ENCODE data around the gene SMIM32.

Gene SMIM32

DNA sequence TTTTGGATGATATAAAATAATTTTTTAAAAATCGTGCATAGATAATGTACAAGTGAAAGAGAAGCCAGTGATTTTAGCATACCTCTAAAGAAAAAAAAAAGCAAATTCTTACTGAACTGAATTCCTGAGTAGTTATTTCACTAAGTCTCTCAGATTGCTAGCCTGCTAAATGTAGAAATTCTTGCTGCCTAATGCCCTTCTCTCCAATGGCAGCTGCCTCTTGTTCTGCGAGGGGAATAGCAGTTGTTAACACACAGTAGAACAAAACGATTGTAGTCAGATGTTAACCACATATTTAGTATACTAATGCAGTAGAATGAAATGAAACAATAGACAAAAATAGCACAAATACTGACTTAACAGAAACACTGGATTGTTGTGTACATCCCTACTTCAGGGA, 33.5 kb downstream of the SMIM32 start:
- 93 to 100% methylated on average over 1 to 3 of the region's 3 CpGs for WGBS, 2 experiments
- H3K4me1 ChIP-seq (ENCODE audit: control insufficient read depth, insufficient read depth, low read length): no peaks in the 10 kb centered on the region
- H3K36me3 ChIP-seq (ENCODE audit: control insufficient read depth, insufficient read depth, low read length): peaks cover 26% of the 10 kb centered on the region
- no peaks in the 10 kb centered on the region for H3K9me3 ChIP-seq (ENCODE audit: control insufficient read depth, low read length)
- H3K27ac ChIP-seq (ENCODE audit: insufficient read depth, low read depth, low read length, poor library complexity, severe bottlenecking): no peak overlapping the region
- H3K27me3 ChIP-seq (ENCODE audit: control insufficient read depth, insufficient read depth, low read length, poor library complexity, severe bottlenecking): no peaks in the 10 kb centered on the region
- H3K4me3 ChIP-seq (ENCODE audit: insufficient read depth, low read depth, low read length): no peak overlapping the region

DNA sequence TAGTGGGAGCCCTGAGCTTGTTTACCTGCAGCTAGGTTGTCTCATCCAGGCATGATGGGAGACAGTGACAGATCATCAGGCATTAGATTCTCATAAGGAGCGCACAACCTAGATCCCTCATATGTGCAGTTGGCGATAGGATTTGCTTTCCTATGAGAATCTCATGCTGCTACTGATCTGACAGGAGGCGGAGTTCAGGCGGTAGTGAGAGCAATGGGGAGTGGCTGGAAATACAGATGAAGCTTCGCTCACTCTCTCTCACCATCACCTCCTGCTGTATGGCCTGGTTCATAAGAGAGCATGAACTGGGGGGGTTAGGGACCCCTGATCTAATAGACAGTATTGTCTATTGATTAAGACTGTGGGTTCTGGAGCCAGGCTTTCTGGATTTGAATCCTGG, 35.4 kb downstream of the SMIM32 start:
- Histone ChIP-seq H3K36me3 (ENCODE audit: control insufficient read depth, insufficient read depth, low read length) (peaks cover 35% of the 10 kb centered on the region), H3K27ac (ENCODE audit: insufficient read depth, low read depth, low read length, poor library complexity, severe bottlenecking) (no peak overlapping the region)
- 94 to 98% methylated on average over 5 of the region's 5 CpGs for WGBS, 2 experiments

DNA sequence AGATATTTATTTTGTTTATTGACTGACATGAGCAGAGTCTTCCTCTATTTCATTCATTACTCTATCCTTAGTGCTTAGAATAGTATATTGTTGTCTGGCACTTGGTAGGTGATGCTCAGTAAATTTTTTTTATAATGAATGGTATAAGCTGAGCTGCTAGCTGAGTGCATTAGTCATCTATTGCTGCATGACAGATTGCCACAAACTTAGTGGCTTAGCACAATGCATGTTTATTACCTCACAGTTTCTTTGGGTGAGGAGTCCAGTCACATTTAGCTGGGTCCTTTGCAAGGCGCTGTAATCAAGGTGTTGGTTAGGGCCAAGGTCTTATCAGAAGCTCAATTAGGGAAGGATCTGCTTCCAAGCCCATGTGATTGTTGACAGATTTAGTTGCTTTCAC, 37.2 kb downstream of the SMIM32 start:
- H3K27me3 ChIP-seq (ENCODE audit: control insufficient read depth, insufficient read depth, low read length, poor library complexity, severe bottlenecking): no peaks in the 10 kb centered on the region
- WGBS, 2 experiments: 100% methylated on average over 1 of the region's 1 CpG
- no peak overlapping the region for H3K4me3 ChIP-seq (ENCODE audit: insufficient read depth, low read depth, low read length)
- H3K36me3 ChIP-seq (ENCODE audit: control insufficient read depth, insufficient read depth, low read length): peaks cover 35% of the 10 kb centered on the region
- no peaks in the 10 kb centered on the region for H3K4me1 ChIP-seq (ENCODE audit: control insufficient read depth, insufficient read depth, low read length)
- H3K27ac ChIP-seq (ENCODE audit: insufficient read depth, low read depth, low read length, poor library complexity, severe bottlenecking): no peak overlapping the region
- no peaks in the 10 kb centered on the region for H3K9me3 ChIP-seq (ENCODE audit: control insufficient read depth, low read length)

More for the DNA sequence above, 35.4 kb downstream of the SMIM32 start:
- Histone ChIP-seq H3K4me3 (ENCODE audit: insufficient read depth, low read depth, low read length) (no peak overlapping the region), H3K4me1 (ENCODE audit: control insufficient read depth, insufficient read depth, low read length) (no peaks in the 10 kb centered on the region), H3K9me3 (ENCODE audit: control insufficient read depth, low read length) (no peaks in the 10 kb centered on the region), H3K27me3 (ENCODE audit: control insufficient read depth, insufficient read depth, low read length, poor library complexity, severe bottlenecking) (no peaks in the 10 kb centered on the region)

DNA sequence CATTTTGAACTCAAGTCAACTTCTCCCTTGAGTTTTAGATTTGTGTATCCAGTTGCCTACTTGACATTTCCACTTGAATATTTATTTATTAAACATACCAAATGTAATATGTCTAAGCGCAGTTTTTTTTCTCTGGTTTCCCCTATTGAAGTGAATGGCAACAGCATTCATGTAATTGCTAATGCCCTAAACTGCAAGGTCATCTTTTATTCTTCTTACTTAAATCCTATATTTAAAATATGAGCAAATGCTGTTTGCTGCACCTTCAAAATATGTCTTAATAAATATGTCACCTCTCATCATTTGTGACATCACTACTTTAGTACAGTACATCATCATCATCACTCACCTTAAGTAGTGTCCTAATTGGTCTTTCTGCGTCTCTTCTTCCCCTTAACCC, 37.9 kb downstream of the SMIM32 start:
- Histone ChIP-seq H3K27ac (ENCODE audit: insufficient read depth, low read depth, low read length, poor library complexity, severe bottlenecking) (no peak overlapping the region), H3K9me3 (ENCODE audit: control insufficient read depth, low read length) (no peaks in the 10 kb centered on the region), H3K4me1 (ENCODE audit: control insufficient read depth, insufficient read depth, low read length) (no peaks in the 10 kb centered on the region), H3K27me3 (ENCODE audit: control insufficient read depth, insufficient read depth, low read length, poor library complexity, severe bottlenecking) (no peaks in the 10 kb centered on the region), H3K36me3 (ENCODE audit: control insufficient read depth, insufficient read depth, low read length) (peaks cover 35% of the 10 kb centered on the region), H3K4me3 (ENCODE audit: insufficient read depth, low read depth, low read length) (no peak overlapping the region)
- 86 to 99% methylated on average over 2 of the region's 2 CpGs for WGBS, 2 experiments

DNA sequence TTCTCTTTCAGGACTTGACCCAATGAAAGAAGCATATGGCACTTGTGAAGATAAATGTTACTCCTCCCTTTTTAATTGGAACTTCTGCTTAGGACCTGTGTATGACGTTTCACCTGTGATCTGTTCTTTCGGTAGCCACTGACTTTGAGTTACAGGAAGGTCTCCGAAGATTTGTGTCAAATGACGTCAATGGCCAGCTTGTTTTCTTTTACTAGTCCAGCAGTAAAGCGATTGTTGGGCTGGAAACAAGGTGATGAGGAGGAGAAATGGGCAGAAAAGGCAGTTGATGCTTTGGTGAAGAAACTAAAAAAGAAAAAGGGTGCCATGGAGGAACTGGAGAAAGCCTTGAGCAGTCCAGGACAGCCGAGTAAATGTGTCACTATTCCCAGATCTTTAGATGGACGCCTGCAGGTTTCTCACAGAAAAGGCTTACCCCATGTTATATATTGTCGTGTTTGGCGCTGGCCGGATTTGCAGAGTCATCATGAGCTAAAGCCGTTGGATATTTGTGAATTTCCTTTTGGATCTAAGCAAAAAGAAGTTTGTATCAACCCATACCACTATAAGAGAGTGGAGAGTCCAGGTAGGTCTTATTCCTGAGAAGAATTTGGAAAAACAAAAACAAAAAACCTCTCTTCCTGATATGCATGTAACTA, 39.3 kb downstream of the SMIM32 start:
- Histone ChIP-seq H3K27me3 (ENCODE audit: control insufficient read depth, insufficient read depth, low read length, poor library complexity, severe bottlenecking) (no peaks in the 10 kb centered on the region), H3K9me3 (ENCODE audit: control insufficient read depth, low read length) (no peaks in the 10 kb centered on the region), H3K27ac (ENCODE audit: insufficient read depth, low read depth, low read length, poor library complexity, severe bottlenecking) (no peak overlapping the region), H3K36me3 (ENCODE audit: control insufficient read depth, insufficient read depth, low read length) (peaks cover 35% of the 10 kb centered on the region), H3K4me3 (ENCODE audit: insufficient read depth, low read depth, low read length) (no peak overlapping the region), H3K4me1 (ENCODE audit: control insufficient read depth, insufficient read depth, low read length) (no peaks in the 10 kb centered on the region)
- WGBS, 2 experiments: 97% methylated on average over 10 to 11 of the region's 11 CpGs

DNA sequence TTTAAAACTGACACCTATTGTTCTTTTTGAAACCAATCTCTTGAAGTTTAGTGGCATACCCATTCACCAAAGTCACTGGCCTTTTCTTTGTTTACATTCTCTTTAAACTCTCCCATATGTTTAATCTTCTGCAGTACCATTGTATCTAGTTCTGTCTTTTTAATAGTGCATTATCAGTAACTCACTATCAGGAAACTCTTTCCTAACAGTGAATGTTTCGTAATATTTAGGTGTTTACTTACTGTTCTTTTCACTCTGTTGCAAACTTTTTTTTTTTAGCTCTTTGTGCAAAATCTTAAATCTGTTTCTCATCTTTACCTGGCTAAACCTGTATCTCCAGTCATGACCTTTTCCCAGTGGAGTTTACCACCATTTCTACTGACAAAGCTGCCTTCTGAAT, 43.1 kb downstream of the SMIM32 start:
- Histone ChIP-seq H3K4me1 (ENCODE audit: control insufficient read depth, insufficient read depth, low read length) (no peaks in the 10 kb centered on the region), H3K27me3 (ENCODE audit: control insufficient read depth, insufficient read depth, low read length, poor library complexity, severe bottlenecking) (no peaks in the 10 kb centered on the region), H3K27ac (ENCODE audit: insufficient read depth, low read depth, low read length, poor library complexity, severe bottlenecking) (no peak overlapping the region), H3K36me3 (ENCODE audit: control insufficient read depth, insufficient read depth, low read length) (peaks cover 9% of the 10 kb centered on the region), H3K9me3 (ENCODE audit: control insufficient read depth, low read length) (no peaks in the 10 kb centered on the region), H3K4me3 (ENCODE audit: insufficient read depth, low read depth, low read length) (no peak overlapping the region)
- 100% methylated on average over 1 of the region's 1 CpG; no CpG with 5 or more reads in 1 of the 2 experiments for WGBS, 2 experiments

DNA sequence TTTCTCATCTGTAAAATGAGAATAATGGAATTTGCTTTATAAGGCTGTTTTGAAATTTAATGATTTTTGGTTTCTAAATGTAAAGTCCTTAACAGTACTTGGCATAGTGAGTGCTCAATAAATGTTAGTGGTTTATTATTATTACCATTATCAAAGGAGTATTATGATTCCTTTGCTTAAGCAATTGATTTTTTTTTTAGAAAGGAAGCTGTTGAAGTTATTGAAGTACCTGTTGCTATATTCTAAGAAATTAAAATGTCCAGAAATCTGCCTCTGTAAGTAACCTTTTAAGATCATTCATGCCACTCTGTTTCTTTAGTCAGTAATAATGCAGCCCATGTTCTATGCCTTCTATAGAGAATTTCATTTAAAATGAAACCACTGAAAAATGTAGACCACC, 45.3 kb downstream of the SMIM32 start:
- no peaks in the 10 kb centered on the region for H3K9me3 ChIP-seq (ENCODE audit: control insufficient read depth, low read length)
- no peak overlapping the region for H3K27ac ChIP-seq (ENCODE audit: insufficient read depth, low read depth, low read length, poor library complexity, severe bottlenecking)
- no peaks in the 10 kb centered on the region for H3K4me1 ChIP-seq (ENCODE audit: control insufficient read depth, insufficient read depth, low read length)
- H3K27me3 ChIP-seq (ENCODE audit: control insufficient read depth, insufficient read depth, low read length, poor library complexity, severe bottlenecking): no peaks in the 10 kb centered on the region
- no peaks in the 10 kb centered on the region for H3K36me3 ChIP-seq (ENCODE audit: control insufficient read depth, insufficient read depth, low read length)
- H3K4me3 ChIP-seq (ENCODE audit: insufficient read depth, low read depth, low read length): no peak overlapping the region

DNA sequence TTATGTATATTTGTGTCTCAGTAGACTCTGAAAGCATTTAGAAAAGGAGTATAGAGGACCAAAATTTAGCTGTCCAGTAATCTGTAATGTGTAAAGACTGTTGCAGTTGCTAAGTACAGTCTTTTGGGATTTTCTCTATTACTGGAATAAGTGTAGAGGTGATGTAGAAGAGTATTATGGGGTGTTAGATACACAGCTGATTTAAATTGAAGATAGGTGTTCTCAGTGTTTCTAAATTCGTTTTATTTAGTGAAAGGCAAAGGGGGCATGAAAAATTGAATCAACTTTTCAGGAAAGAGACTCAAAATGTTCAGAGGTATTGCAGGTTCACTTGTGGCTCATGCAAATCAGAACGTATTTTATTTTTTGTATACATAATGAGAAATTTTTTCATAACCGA, 46.8 kb downstream of the SMIM32 start:
- Histone ChIP-seq H3K4me3 (ENCODE audit: insufficient read depth, low read depth, low read length) (no peak overlapping the region), H3K9me3 (ENCODE audit: control insufficient read depth, low read length) (no peaks in the 10 kb centered on the region), H3K27me3 (ENCODE audit: control insufficient read depth, insufficient read depth, low read length, poor library complexity, severe bottlenecking) (no peaks in the 10 kb centered on the region), H3K27ac (ENCODE audit: insufficient read depth, low read depth, low read length, poor library complexity, severe bottlenecking) (no peak overlapping the region), H3K4me1 (ENCODE audit: control insufficient read depth, insufficient read depth, low read length) (no peaks in the 10 kb centered on the region), H3K36me3 (ENCODE audit: control insufficient read depth, insufficient read depth, low read length) (no peaks in the 10 kb centered on the region)
- WGBS, 2 experiments: 91 to 94% methylated on average over 2 to 3 of the region's 3 CpGs

DNA sequence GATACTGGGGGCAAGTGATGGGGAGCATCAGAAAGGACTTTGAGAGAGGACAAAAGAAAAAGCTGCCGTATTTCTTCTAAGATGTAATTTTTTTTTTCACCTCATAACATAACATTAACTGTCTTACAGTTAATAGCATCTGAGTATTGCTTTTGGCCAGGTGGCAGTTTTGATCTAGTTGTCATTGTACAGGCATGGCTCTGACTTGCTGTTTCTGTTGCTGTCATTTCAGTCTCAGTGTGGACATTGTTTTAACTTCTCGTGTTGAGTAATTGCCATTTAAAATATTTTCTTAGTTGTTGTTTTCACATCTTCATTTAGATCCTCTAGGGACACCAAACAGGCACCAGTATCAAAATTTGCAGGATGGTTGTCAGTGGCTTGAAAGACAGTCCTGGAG, 47.9 kb downstream of the SMIM32 start:
- Histone ChIP-seq H3K4me3 (ENCODE audit: insufficient read depth, low read depth, low read length) (no peak overlapping the region), H3K36me3 (ENCODE audit: control insufficient read depth, insufficient read depth, low read length) (no peaks in the 10 kb centered on the region)
- 83 to 100% methylated on average over 1 to 2 of the region's 2 CpGs for WGBS, 2 experiments

DNA sequence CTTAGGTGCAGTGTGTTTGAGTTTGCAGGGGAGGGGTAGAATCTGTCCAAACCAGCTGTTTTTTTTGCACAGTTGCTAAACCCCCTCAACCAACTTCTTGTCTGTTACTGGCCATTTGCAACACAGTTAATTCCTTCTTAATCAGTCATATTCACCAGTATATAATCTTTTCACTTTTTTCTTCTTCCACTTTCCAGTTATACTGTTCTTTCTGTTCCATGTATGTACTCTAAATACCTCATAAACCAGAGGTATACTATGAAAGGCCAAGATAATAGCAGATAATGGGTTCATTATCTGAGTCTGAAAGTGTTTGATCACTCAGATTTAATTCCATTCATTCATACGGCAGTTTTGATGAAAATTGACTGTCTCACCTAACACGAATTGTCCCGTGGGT, 49.2 kb downstream of the SMIM32 start:
- 93 to 100% methylated on average over 3 of the region's 3 CpGs for WGBS, 2 experiments
- Histone ChIP-seq H3K4me1 (ENCODE audit: control insufficient read depth, insufficient read depth, low read length) (no peaks in the 10 kb centered on the region), H3K9me3 (ENCODE audit: control insufficient read depth, low read length) (no peaks in the 10 kb centered on the region), H3K36me3 (ENCODE audit: control insufficient read depth, insufficient read depth, low read length) (no peaks in the 10 kb centered on the region), H3K27me3 (ENCODE audit: control insufficient read depth, insufficient read depth, low read length, poor library complexity, severe bottlenecking) (no peaks in the 10 kb centered on the region), H3K4me3 (ENCODE audit: insufficient read depth, low read depth, low read length) (no peak overlapping the region), H3K27ac (ENCODE audit: insufficient read depth, low read depth, low read length, poor library complexity, severe bottlenecking) (no peak overlapping the region)

More for the DNA sequence above, 47.9 kb downstream of the SMIM32 start:
- no peaks in the 10 kb centered on the region for H3K9me3 ChIP-seq (ENCODE audit: control insufficient read depth, low read length)
- no peaks in the 10 kb centered on the region for H3K27me3 ChIP-seq (ENCODE audit: control insufficient read depth, insufficient read depth, low read length, poor library complexity, severe bottlenecking)
- no peak overlapping the region for H3K27ac ChIP-seq (ENCODE audit: insufficient read depth, low read depth, low read length, poor library complexity, severe bottlenecking)
- no peaks in the 10 kb centered on the region for H3K4me1 ChIP-seq (ENCODE audit: control insufficient read depth, insufficient read depth, low read length)

DNA sequence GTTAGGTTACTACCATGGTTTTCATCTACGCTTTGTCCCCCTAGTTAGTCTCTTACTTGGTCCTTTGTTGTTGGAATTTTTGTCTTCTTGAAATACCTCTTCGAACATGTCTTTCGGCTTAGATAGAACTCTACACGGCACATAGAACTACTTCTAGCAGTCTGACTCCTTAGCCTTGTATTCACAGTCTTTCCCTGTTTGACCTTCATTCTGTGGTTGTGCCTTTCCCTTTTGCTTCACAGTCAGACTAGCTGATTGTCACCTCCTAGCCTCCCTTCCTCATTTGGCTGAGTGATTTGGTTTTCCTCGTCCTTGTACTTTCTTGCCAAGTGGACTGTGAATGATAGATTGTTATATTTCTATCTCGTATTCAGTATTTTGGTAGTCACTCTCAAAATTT, 49.6 kb downstream of the SMIM32 start:
- WGBS, 2 experiments: 91 to 95% methylated on average over 4 to 6 of the region's 6 CpGs
- no peaks in the 10 kb centered on the region for H3K27me3 ChIP-seq (ENCODE audit: control insufficient read depth, insufficient read depth, low read length, poor library complexity, severe bottlenecking)
- no peak overlapping the region for H3K27ac ChIP-seq (ENCODE audit: insufficient read depth, low read depth, low read length, poor library complexity, severe bottlenecking)
- H3K4me1 ChIP-seq (ENCODE audit: control insufficient read depth, insufficient read depth, low read length): no peaks in the 10 kb centered on the region
- H3K4me3 ChIP-seq (ENCODE audit: insufficient read depth, low read depth, low read length): no peak overlapping the region
- H3K9me3 ChIP-seq (ENCODE audit: control insufficient read depth, low read length): no peaks in the 10 kb centered on the region
- no peaks in the 10 kb centered on the region for H3K36me3 ChIP-seq (ENCODE audit: control insufficient read depth, insufficient read depth, low read length)

All from ectodermal cell (in vitro differentiated cells).